ENCODE measurements around the gene E2F6. TPM values are rescaled to one million over a fixed set of nuclear protein-coding genes. Genes with fewer than 3 reads are reported as not detected.
A peak's percentile ranks its signal among the peaks of the same experiment; 100 is the strongest.

E2F6 gene
- total and polyA plus RNA-seq, 2 experiments from 2014 or later = 11.5 to 15.3 TPM

DNA sequence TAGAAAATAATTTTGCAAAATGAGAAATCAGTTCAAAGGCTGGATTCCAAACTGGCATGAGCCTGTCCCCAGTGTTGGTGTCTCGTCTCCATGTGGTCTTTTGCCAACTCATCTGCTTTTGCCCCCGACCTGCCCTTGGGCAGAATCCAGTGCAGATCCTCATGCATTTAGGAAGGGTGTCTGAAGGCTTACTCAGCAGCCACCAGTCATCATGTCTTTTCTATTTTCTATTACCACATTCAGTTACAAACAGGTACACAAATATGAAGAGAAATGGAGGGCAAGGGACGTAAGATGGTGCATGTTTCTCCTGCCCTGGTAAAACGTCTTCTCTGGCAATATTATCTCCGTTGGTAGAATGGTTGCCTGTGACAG is 43.5 kb downstream of the E2F6 start:
- Histone ChIP-seq H3K9me2 (ENCODE audit: insufficient read depth) (no peaks in the 10 kb centered on the region), H3K27me3 (replicated peaks; ENCODE audit: insufficient read depth) (no peaks in the 10 kb centered on the region), H4K20me1 (ENCODE audit: insufficient read depth) (no peaks in the 10 kb centered on the region), H3K36me3 (ENCODE audit: low read depth) (no peaks in the 10 kb centered on the region), H3K27ac (no peak overlapping the region), H3K9ac (no peak overlapping the region), H2AFZ (no peak overlapping the region), H3K79me2 (ENCODE audit: insufficient read depth) (no peaks in the 10 kb centered on the region), H3K9me3 (ENCODE audit: low read depth) (no peaks in the 10 kb centered on the region), H3K4me2 (ENCODE audit: unreplicated experiment) (no peak overlapping the region), H3K4me1 (ENCODE audit: insufficient read depth) (no peaks in the 10 kb centered on the region), H3K4me3 (no peak overlapping the region), H3F3A (ENCODE audit: insufficient read depth) (0 out of 2 replicates have a peak, but pooled peaks cover 4% of the 10 kb centered on the region)
- in situ Hi-C loops (cut with MboI) = no loop called here
- no peak for DNase-seq
- TF ChIP-seq EZH2 (IDR thresholded peaks at IDR 0.05; ENCODE audit: insufficient read depth, poor library complexity, severe bottlenecking) = no peak
- no peak for TF ChIP-seq EZH2phosphoT487 (IDR thresholded peaks at IDR 0.05; ENCODE audit: insufficient read depth, low read depth)
- WGBS, 2 experiments (ENCODE audit: low coverage in 1 of 2, low lambda C conversion rate in 2 of 2, missing lambda C conversion rate in 2 of 2) = 84 to 91% methylated on average over 5 of the region's 5 CpGs

DNA sequence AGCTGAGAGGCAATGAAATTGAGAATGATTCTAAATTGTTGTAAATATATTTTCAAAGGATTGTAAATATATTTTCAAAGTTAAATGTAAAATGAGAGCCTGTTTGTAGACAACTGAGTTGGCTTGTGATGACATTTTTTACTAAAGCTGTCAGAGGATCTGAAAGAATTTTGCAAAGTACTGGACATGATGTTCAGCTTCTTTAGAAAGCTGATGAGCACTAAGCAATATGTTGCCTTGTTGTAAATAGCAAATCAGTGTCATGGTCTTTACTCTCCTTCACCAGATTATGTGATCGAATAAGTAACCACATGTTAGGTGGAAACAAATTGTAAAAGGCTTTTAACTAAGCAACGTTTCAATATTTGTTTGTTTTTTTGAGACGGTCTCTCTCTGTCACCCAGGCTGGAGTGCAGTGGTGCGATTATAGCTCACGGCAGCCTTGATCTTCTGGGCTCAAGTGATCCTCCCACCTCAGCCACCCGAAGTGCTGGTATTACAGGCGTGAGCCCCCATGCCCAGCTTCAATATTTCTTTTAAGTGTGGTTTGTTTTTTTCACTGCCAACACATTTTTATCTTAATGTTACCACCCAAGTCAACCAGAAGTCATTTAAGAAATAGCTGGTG is 44.0 kb downstream of the E2F6 start:
- H3K36me3 ChIP-seq (ENCODE audit: low read depth) = no peaks in the 10 kb centered on the region
- H3K9ac ChIP-seq = no peak overlapping the region
- in situ Hi-C loops (cut with MboI) = no loop called here
- WGBS, 2 experiments (ENCODE audit: low coverage in 1 of 2, low lambda C conversion rate in 2 of 2, missing lambda C conversion rate in 2 of 2) = 74 to 79% methylated on average over 7 of the region's 7 CpGs
- H4K20me1 ChIP-seq (ENCODE audit: insufficient read depth) = no peaks in the 10 kb centered on the region
- no peak overlapping the region for H3K4me3 ChIP-seq
- H3K4me2 ChIP-seq (ENCODE audit: unreplicated experiment) = no peak overlapping the region
- H3K4me1 ChIP-seq (ENCODE audit: insufficient read depth) = no peaks in the 10 kb centered on the region
- TF ChIP-seq EZH2phosphoT487 (IDR thresholded peaks at IDR 0.05; ENCODE audit: insufficient read depth, low read depth) = no peak
- no peak for TF ChIP-seq EZH2 (IDR thresholded peaks at IDR 0.05; ENCODE audit: insufficient read depth, poor library complexity, severe bottlenecking)
- H3K79me2 ChIP-seq (ENCODE audit: insufficient read depth) = no peaks in the 10 kb centered on the region
- H3F3A ChIP-seq (ENCODE audit: insufficient read depth) = 0 out of 2 replicates have a peak, but pooled peaks cover 4% of the 10 kb centered on the region
- DNase-seq = no peak
- no peak overlapping the region for H2AFZ ChIP-seq
- H3K27ac ChIP-seq = no peak overlapping the region
- no peaks in the 10 kb centered on the region for H3K27me3 ChIP-seq (replicated peaks; ENCODE audit: insufficient read depth)
- H3K9me2 ChIP-seq (ENCODE audit: insufficient read depth) = no peaks in the 10 kb centered on the region
- no peaks in the 10 kb centered on the region for H3K9me3 ChIP-seq (ENCODE audit: low read depth)

DNA sequence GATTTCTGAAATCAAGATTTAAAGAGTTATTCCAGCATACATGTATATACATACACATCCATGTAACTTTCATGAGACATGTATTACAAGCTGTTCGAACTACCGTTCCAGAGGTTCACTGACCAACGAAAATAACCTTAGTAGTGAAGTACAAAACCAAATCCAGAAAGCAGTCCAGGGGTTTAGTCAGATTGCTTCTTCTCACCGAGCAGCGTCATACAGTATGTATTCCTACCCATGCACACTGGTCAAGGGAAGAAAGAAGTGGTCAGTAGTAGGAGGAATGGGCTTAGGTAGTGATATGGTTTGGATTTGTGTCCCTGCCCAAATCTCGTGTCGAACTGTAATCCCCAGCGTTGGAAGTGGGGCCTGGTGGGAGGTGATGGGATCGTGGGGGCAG is 45.3 kb downstream of the E2F6 start:
- Histone ChIP-seq H3K36me3 (ENCODE audit: low read depth) (no peaks in the 10 kb centered on the region), H3K27me3 (replicated peaks; ENCODE audit: insufficient read depth) (no peaks in the 10 kb centered on the region), H3K4me2 (ENCODE audit: unreplicated experiment) (no peak overlapping the region), H3K4me1 (ENCODE audit: insufficient read depth) (no peaks in the 10 kb centered on the region), H3K9me3 (ENCODE audit: low read depth) (no peaks in the 10 kb centered on the region), H3K27ac (no peak overlapping the region), H3K79me2 (ENCODE audit: insufficient read depth) (no peaks in the 10 kb centered on the region), H3F3A (ENCODE audit: insufficient read depth) (0 out of 2 replicates have a peak, but pooled peaks cover 4% of the 10 kb centered on the region), H2AFZ (no peak overlapping the region), H3K9ac (no peak overlapping the region), H4K20me1 (ENCODE audit: insufficient read depth) (no peaks in the 10 kb centered on the region), H3K4me3 (no peak overlapping the region; the same call in 1 of the 2 replicates), H3K9me2 (ENCODE audit: insufficient read depth) (no peaks in the 10 kb centered on the region)
- in situ Hi-C loops (cut with MboI) = no loop called here
- no peak for DNase-seq
- TF ChIP-seq EZH2phosphoT487 (IDR thresholded peaks at IDR 0.05; ENCODE audit: insufficient read depth, low read depth) = no peak
- TF ChIP-seq EZH2 (IDR thresholded peaks at IDR 0.05; ENCODE audit: insufficient read depth, poor library complexity, severe bottlenecking) = no peak
- WGBS, 2 experiments (ENCODE audit: low coverage in 1 of 2, low lambda C conversion rate in 2 of 2, missing lambda C conversion rate in 2 of 2) = 97 to 98% methylated on average over 8 to 9 of the region's 9 CpGs

DNA sequence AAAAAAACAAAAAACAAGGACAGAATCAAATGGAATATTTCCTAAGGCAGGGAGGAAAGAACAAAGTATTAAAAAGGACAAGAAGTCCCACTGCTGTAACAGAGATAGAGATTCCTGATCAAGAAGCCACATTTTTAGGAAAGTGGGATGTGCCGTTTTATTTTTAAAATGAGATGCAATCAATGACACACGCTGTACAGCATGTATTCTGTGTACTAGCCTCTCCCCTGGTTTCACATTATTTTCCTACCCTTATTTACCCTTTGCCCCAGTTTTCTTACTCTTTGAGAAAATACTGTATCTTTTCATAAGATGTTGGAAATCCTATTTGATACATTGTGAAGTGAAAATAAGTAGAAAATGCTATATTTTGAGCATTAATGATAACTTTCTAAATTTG is 45.8 kb downstream of the E2F6 start:
- 8 to 14% methylated on average over 2 of the region's 2 CpGs for WGBS, 2 experiments (ENCODE audit: low coverage in 1 of 2, low lambda C conversion rate in 2 of 2, missing lambda C conversion rate in 2 of 2)
- DNase-seq = peak; percentile 29
- Histone ChIP-seq H3K4me2 (ENCODE audit: unreplicated experiment) (peak overlapping the region; percentile 55), H3F3A (ENCODE audit: insufficient read depth) (0 out of 2 replicates have a peak, but pooled peaks cover 4% of the 10 kb centered on the region), H3K4me1 (ENCODE audit: insufficient read depth) (no peaks in the 10 kb centered on the region), H2AFZ (peak overlapping the region; percentile 41), H3K36me3 (ENCODE audit: low read depth) (no peaks in the 10 kb centered on the region), H3K9ac (peak overlapping the region; percentile 21), H3K27me3 (replicated peaks; ENCODE audit: insufficient read depth) (no peaks in the 10 kb centered on the region), H3K4me3 (peak overlapping the region; percentile 39), H3K9me2 (ENCODE audit: insufficient read depth) (no peaks in the 10 kb centered on the region), H4K20me1 (ENCODE audit: insufficient read depth) (no peaks in the 10 kb centered on the region), H3K27ac (no peak overlapping the region), H3K9me3 (ENCODE audit: low read depth) (no peaks in the 10 kb centered on the region), H3K79me2 (ENCODE audit: insufficient read depth) (no peaks in the 10 kb centered on the region)
- TF ChIP-seq EZH2phosphoT487 (IDR thresholded peaks at IDR 0.05; ENCODE audit: insufficient read depth, low read depth) (no peak), EZH2 (IDR thresholded peaks at IDR 0.05; ENCODE audit: insufficient read depth, poor library complexity, severe bottlenecking) (no peak)
- in situ Hi-C loops (cut with MboI) = no loop called here
